Measurements from ENCODE around the gene GCH1.
"Not testable (repeated sequence)": the region's sequence is repeated elsewhere in the genome, so short reads cannot be mapped to it uniquely, and the experiment has no call there.

Gene GCH1

GRCh38 chr14:54909817-54910558, 7.4 kb upstream of the GCH1 start:
- H3K27ac ChIP-seq (ENCODE audit: low read length) = no peak overlapping the region
- H3K9me2 ChIP-seq (replicated peaks; ENCODE audit: insufficient read depth, low read length) = no peaks in the 10 kb centered on the region
- no peaks in the 10 kb centered on the region for H3K9me3 ChIP-seq (replicated peaks; ENCODE audit: insufficient read depth, low read length)
- no peak overlapping the region for H3K9ac ChIP-seq (ENCODE audit: low read length)
- H3K4me1 ChIP-seq (ENCODE audit: low read length) = peaks cover 6% of the 10 kb centered on the region; the same call in 1 of the 2 replicates
- no peak for DNase-seq
- no peaks in the 10 kb centered on the region for H4K20me1 ChIP-seq (ENCODE audit: insufficient read depth, low read length)
- no peaks in the 10 kb centered on the region for H3K79me2 ChIP-seq (ENCODE audit: low read length)
- no peaks in the 10 kb centered on the region for H3K36me3 ChIP-seq (replicated peaks; ENCODE audit: insufficient read depth, low read length)
- no peaks in the 10 kb centered on the region for H3K27me3 ChIP-seq (replicated peaks; ENCODE audit: insufficient read depth, low read length)
- H3K4me3 ChIP-seq (ENCODE audit: low read length) = no peak overlapping the region
- no peaks in the 10 kb centered on the region for H3F3A ChIP-seq (ENCODE audit: insufficient read depth, low read length)
- no peak overlapping the region for H3K4me2 ChIP-seq (ENCODE audit: low read depth, low read length)
- TF ChIP-seq EZH2 (optimal IDR thresholded peaks at IDR 0.05; ENCODE audit: low read depth, low read length) (no peak), EZH2phosphoT487 (IDR thresholded peaks at IDR 0.05; ENCODE audit: low read length) (no peak), CTCF (IDR thresholded peaks at IDR 0.05; ENCODE audit: low read length) (no peak)
- no peak overlapping the region for H2AFZ ChIP-seq (ENCODE audit: low read length)

GRCh38 chr14:54908973-54909372, 6.3 kb upstream of the GCH1 start:
- not testable (repeated sequence) for H3K4me2 ChIP-seq (ENCODE audit: low read depth, low read length); DNase-seq; H3K27me3 ChIP-seq (replicated peaks; ENCODE audit: insufficient read depth, low read length); H2AFZ ChIP-seq (ENCODE audit: low read length); H3K9me2 ChIP-seq (replicated peaks; ENCODE audit: insufficient read depth, low read length); H3K4me3 ChIP-seq (ENCODE audit: low read length); H3K27ac ChIP-seq (ENCODE audit: low read length); H3F3A ChIP-seq (ENCODE audit: insufficient read depth, low read length); H3K4me1 ChIP-seq (ENCODE audit: low read length); H3K36me3 ChIP-seq (replicated peaks; ENCODE audit: insufficient read depth, low read length); H3K9me3 ChIP-seq (replicated peaks; ENCODE audit: insufficient read depth, low read length); H3K79me2 ChIP-seq (ENCODE audit: low read length); H3K9ac ChIP-seq (ENCODE audit: low read length); H4K20me1 ChIP-seq (ENCODE audit: insufficient read depth, low read length)

- Histone ChIP-seq H3F3A (ENCODE audit: insufficient read depth, low read length) (peaks cover 4% of the 10 kb centered on the region; the same call in 1 of the 2 replicates), H3K27me3 (replicated peaks; ENCODE audit: insufficient read depth, low read length) (no peaks in the 10 kb centered on the region), H3K9ac (ENCODE audit: low read length) (no peak overlapping the region), H3K4me2 (ENCODE audit: low read depth, low read length) (peak overlapping the region; percentile 60; the same call in 1 of the 2 replicates), H3K4me3 (ENCODE audit: low read length) (peak overlapping the region; percentile 13), H3K9me3 (replicated peaks; ENCODE audit: insufficient read depth, low read length) (no peaks in the 10 kb centered on the region), H4K20me1 (ENCODE audit: insufficient read depth, low read length) (no peaks in the 10 kb centered on the region), H3K36me3 (replicated peaks; ENCODE audit: insufficient read depth, low read length) (no peaks in the 10 kb centered on the region), H3K79me2 (ENCODE audit: low read length) (no peaks in the 10 kb centered on the region), H3K27ac (ENCODE audit: low read length) (peak overlapping the region; percentile 34; the same call in 1 of the 2 replicates), H3K9me2 (replicated peaks; ENCODE audit: insufficient read depth, low read length) (no peaks in the 10 kb centered on the region), H3K4me1 (ENCODE audit: low read length) (peaks cover 6% of the 10 kb centered on the region; the same call in 1 of the 2 replicates), H2AFZ (ENCODE audit: low read length) (peak overlapping the region; percentile 69; the same call in 1 of the 2 replicates)
- peak; percentile 70 for DNase-seq
- TF ChIP-seq CTCF (IDR thresholded peaks at IDR 0.05; ENCODE audit: low read length) (no peak), EZH2phosphoT487 (IDR thresholded peaks at IDR 0.05; ENCODE audit: low read length) (no peak), EZH2 (optimal IDR thresholded peaks at IDR 0.05; ENCODE audit: low read depth, low read length) (no peak)
These were observed 5.6 kb upstream of the GCH1 start for GRCh38 chr14:54908190-54908589.

GRCh38 chr14:54906075-54906474, 3.4 kb upstream of the GCH1 start:
- no peaks in the 10 kb centered on the region for H3K27me3 ChIP-seq (replicated peaks; ENCODE audit: insufficient read depth, low read length)
- no peaks in the 10 kb centered on the region for H3K9me2 ChIP-seq (replicated peaks; ENCODE audit: insufficient read depth, low read length)
- peaks cover 6% of the 10 kb centered on the region; the same call in 1 of the 2 replicates for H3K4me1 ChIP-seq (ENCODE audit: low read length)
- DNase-seq = no peak
- no peaks in the 10 kb centered on the region for H4K20me1 ChIP-seq (ENCODE audit: insufficient read depth, low read length)
- peaks cover 7% of the 10 kb centered on the region; the same call in 1 of the 2 replicates for H3F3A ChIP-seq (ENCODE audit: insufficient read depth, low read length)
- no peaks in the 10 kb centered on the region for H3K36me3 ChIP-seq (replicated peaks; ENCODE audit: insufficient read depth, low read length)
- no peak for TF ChIP-seq EZH2phosphoT487 (IDR thresholded peaks at IDR 0.05; ENCODE audit: low read length)
- no peak for TF ChIP-seq CTCF (IDR thresholded peaks at IDR 0.05; ENCODE audit: low read length)
- no peak for TF ChIP-seq EZH2 (optimal IDR thresholded peaks at IDR 0.05; ENCODE audit: low read depth, low read length)
- H3K27ac ChIP-seq (ENCODE audit: low read length) = no peak overlapping the region
- H2AFZ ChIP-seq (ENCODE audit: low read length) = no peak overlapping the region
- H3K4me3 ChIP-seq (ENCODE audit: low read length) = no peak overlapping the region
- no peak overlapping the region for H3K9ac ChIP-seq (ENCODE audit: low read length)
- H3K9me3 ChIP-seq (replicated peaks; ENCODE audit: insufficient read depth, low read length) = no peaks in the 10 kb centered on the region
- H3K79me2 ChIP-seq (ENCODE audit: low read length) = no peaks in the 10 kb centered on the region
- no peak overlapping the region for H3K4me2 ChIP-seq (ENCODE audit: low read depth, low read length)

Data from MM.1S (cell line).